ENCODE data around the gene STT3A. TPM values are rescaled to one million over a fixed set of nuclear protein-coding genes. Genes with fewer than 3 reads are reported as not detected.

Gene STT3A
- total and polyA plus RNA-seq, 2 of the 13 experiments (the other 11 are each of a cell fraction or from before 2014, with no cell fraction given) = 229 to 319 TPM

- no peak for TF ChIP-seq PBX2 (CRISPR knock-in tag; IDR thresholded peaks at IDR 0.05)
- TF ChIP-seq NFRKB (IDR thresholded peaks at IDR 0.05) = no peak
- no peak for TF ChIP-seq ZNF225 (CRISPR knock-in tag; IDR thresholded peaks at IDR 0.05)
- no peak for TF ChIP-seq ATF5 (CRISPR knock-in tag; IDR thresholded peaks at IDR 0.05; ENCODE audit: low read depth)
- no peak for TF ChIP-seq ONECUT2 (CRISPR knock-in tag; IDR thresholded peaks at IDR 0.05)
- no peak for TF ChIP-seq HBP1 (CRISPR knock-in tag; IDR thresholded peaks at IDR 0.05; ENCODE audit: low read depth)
Observed at GRCh38 chr11:125583496-125583895, 9.2 kb upstream of the STT3A start (continued).

DNA sequence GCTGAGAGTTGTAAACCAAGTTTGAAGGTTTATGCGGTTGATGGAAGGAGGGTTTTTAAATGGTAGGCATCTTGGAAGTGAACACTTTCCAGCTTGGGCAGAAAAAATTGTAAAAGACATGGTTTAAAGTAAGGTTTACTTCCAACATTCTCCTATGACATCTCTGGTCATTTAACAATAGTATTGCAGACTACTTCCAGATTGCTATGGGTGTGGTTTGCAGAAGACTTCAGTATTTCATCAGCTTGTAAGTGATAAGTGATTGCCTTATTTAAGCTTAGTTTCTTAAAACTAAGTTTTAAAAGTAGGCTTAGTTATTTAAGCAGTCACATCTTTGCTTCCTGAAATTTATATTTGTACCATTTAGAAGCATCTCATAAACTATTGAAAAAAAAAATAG lies 7.2 kb upstream of the STT3A start:
- ATAC-seq = no peak
- Histone ChIP-seq H3K27me3 (ENCODE audit: control insufficient read depth in 1 of 2, insufficient read depth in 2 of 2, low read length in 2 of 2) (no peaks in the 10 kb centered on the region), H3K79me2 (ENCODE audit: insufficient read depth, low read length) (no peaks in the 10 kb centered on the region), H3K9me3 (ENCODE audit: low read length) (no peaks in the 10 kb centered on the region), H3K4me3 (replicated peaks in 1 of 3; ENCODE audit: insufficient read depth in 1 of 3, low read depth in 2 of 3, low read length in 3 of 3) (no peak overlapping the region), H4K20me1 (ENCODE audit: insufficient read depth, low read length) (no peaks in the 10 kb centered on the region), H3K9ac (ENCODE audit: insufficient read depth, low read depth, low read length) (no peak overlapping the region), H3K36me3 (replicated peaks in 1 of 2; ENCODE audit: control insufficient read depth in 1 of 2, insufficient read depth in 2 of 2, low read length in 2 of 2) (peaks cover 3 to 22% of the 10 kb centered on the region in 2 experiments), H3K4me1 (ENCODE audit: insufficient read depth, low read length) (peaks cover 6% of the 10 kb centered on the region; the same call in 1 of the 2 replicates), H2AFZ (ENCODE audit: low read length) (no peak overlapping the region), H3K27ac (ENCODE audit: extremely low read length, insufficient read depth, low read length) (no peak overlapping the region), H3K4me2 (ENCODE audit: low read depth, low read length) (no peak overlapping the region)
- in situ Hi-C loops (cut with HindIII; ENCODE audit: extremely low pct_ligation_motif_present, low pct_unique_long_range_greater_than_20kb) (no loop called here), intact Hi-C loops (cut with micrococcal nuclease; ENCODE audit: unreplicated experiment) (no loop called here)
- FAIRE-seq = no peak
- 100% methylated on average over 1 of the region's 1 CpG for WGBS (ENCODE audit: low lambda C conversion rate)
- CTCF ChIA-PET (ENCODE audit: low intra/inter-chr PET ratio, low total read pairs) = no interaction called here
- DNase-seq (ENCODE audit: low spot score) = no peak
- TF ChIP-seq ZNF44 (CRISPR knock-in tag; IDR thresholded peaks at IDR 0.05) (no peak), IKZF1 (IDR thresholded peaks at IDR 0.05) (no peak), WIZ (CRISPR knock-in tag; IDR thresholded peaks at IDR 0.05) (no peak), CREBL2 (CRISPR knock-in tag; IDR thresholded peaks at IDR 0.05; ENCODE audit: borderline replicate concordance) (no peak), SOX13 (IDR thresholded peaks at IDR 0.05) (no peak), SOX13 (CRISPR knock-in tag; conservative IDR thresholded peaks at IDR 0.05 in 1 of 2, IDR thresholded peaks at IDR 0.05 in 1 of 2) (no peak), ZNF619 (CRISPR knock-in tag; IDR thresholded peaks at IDR 0.05) (no peak), ELF3 (CRISPR knock-in tag; IDR thresholded peaks at IDR 0.05) (no peak)
- no TSS peak for BruUV-seq (replicated peaks)
- POLR2A ChIA-PET = interaction anchor here (1.5 kb wide), 1 partner anchor 16 kb away, joined by 4 read pairs; the partner anchor contains the start of gene EI24
